Cardiac muscle cell (in vitro differentiated cells and primary cell): Measurements from ENCODE around the gene C6orf120. TPM values are rescaled to one million over a fixed set of nuclear protein-coding genes. Genes with fewer than 3 reads are reported as not detected.

Experiments
- DNase-seq, 2 donors: peaks; one replicate each; pipeline versions ENCODE4 v3.0.0 to v3.0.0-alpha.2; 2010 to 2017; ENCODE audit warnings: low read depth in 1 of 2, low spot score in 1 of 2
- H3K27ac ChIP-seq: fragments of 200-600 bp; sonication (generic); 2 replicates; pipeline ENCODE4 v1.5.1; 2016
- H3K27me3 ChIP-seq: fragments of 200-600 bp; sonication (generic); 2 replicates; pipeline ENCODE4 v1.6.0; 2016; ENCODE audit warnings: control low read depth
- H3K36me3 ChIP-seq: fragments of 200-600 bp; sonication (generic); 2 replicates; pipeline ENCODE4 v1.5.1; 2016; ENCODE audit warnings: control low read depth
- H3K4me1 ChIP-seq: fragments of 200-600 bp; sonication (generic); 2 replicates; pipeline ENCODE4 v1.8.1; 2017; ENCODE audit warnings: low read depth, mild to moderate bottlenecking, mixed run types
- H3K4me3 ChIP-seq: fragments of 200-600 bp; sonication (generic); 2 replicates; pipeline ENCODE4 v1.5.1; 2016; ENCODE audit warnings: mild to moderate bottlenecking
- H3K9me3 ChIP-seq: fragments of 200-600 bp; sonication (generic); 2 replicates; pipeline ENCODE4 v1.5.1; 2017; ENCODE audit warnings: low read depth, mild to moderate bottlenecking, control low read depth
- CTCF ChIP-seq: IDR thresholded peaks from 2 replicates; pipeline ENCODE4 v1.5.1; 2012; ENCODE audit warnings: low read depth, mild to moderate bottlenecking, low read length
- polyA plus RNA-seq: library from polyadenylated mRNA; unstranded; fragments of >200 nt; fragmentation: Nextera tagmentation; extraction: Ambion mirVana; gene quantifications from 2 replicates; pipeline ENCODE4 v1.2.1, GENCODE V29; 2016
- total RNA-seq: library from RNA; depleted of rRNA; stranded (reverse); fragments of >200 nt; gene quantifications from 2 replicates; pipeline ENCODE4 v1.2.3, GENCODE V29; 2016

C6orf120 gene
- total and polyA plus RNA-seq, 2 experiments from 2014 or later, result 27.5 to 58.4 TPM

- Histone ChIP-seq H3K27ac (no peak overlapping the region), H3K9me3 (no peaks in the 10 kb centered on the region), H3K4me3 (no peak overlapping the region), H3K27me3 (no peaks in the 10 kb centered on the region), H3K4me1 (peaks cover 15% of the 10 kb centered on the region), H3K36me3 (peaks cover 24% of the 10 kb centered on the region)
- no peak for DNase-seq
- TF ChIP-seq CTCF, result no peak
Observed at GRCh38 chr6:169720207-169720855, 18.4 kb downstream of the C6orf120 start.

GRCh38 chr6:169722362-169723199, 20.7 kb downstream of the C6orf120 start:
- H3K27me3 ChIP-seq, result no peaks in the 10 kb centered on the region
- peaks cover 3% of the 10 kb centered on the region for H3K36me3 ChIP-seq
- no peaks in the 10 kb centered on the region for H3K9me3 ChIP-seq
- peaks cover 23% of the 10 kb centered on the region for H3K4me1 ChIP-seq
- H3K4me3 ChIP-seq, result peak overlapping the region; percentile 95
- TF ChIP-seq CTCF, result no peak
- DNase-seq, result peak; percentile 56 to 65
- H3K27ac ChIP-seq, result peak overlapping the region; percentile 99

- DNase-seq, result peak; percentile 76 to 87
- Histone ChIP-seq H3K4me1 (peaks cover 23% of the 10 kb centered on the region), H3K9me3 (no peaks in the 10 kb centered on the region), H3K27me3 (no peaks in the 10 kb centered on the region), H3K4me3 (peak overlapping the region; percentile 95), H3K36me3 (no peaks in the 10 kb centered on the region), H3K27ac (peak overlapping the region; percentile 99)
- no peak for TF ChIP-seq CTCF
Observed at GRCh38 chr6:169723200-169723909, 21.4 kb downstream of the C6orf120 start.

- DNase-seq, result peak; percentile 45 to 78
- Histone ChIP-seq H3K4me1 (peaks cover 23% of the 10 kb centered on the region), H3K27ac (peak overlapping the region; percentile 94), H3K27me3 (no peaks in the 10 kb centered on the region), H3K4me3 (peak overlapping the region; percentile 37), H3K9me3 (no peaks in the 10 kb centered on the region), H3K36me3 (no peaks in the 10 kb centered on the region)
- no peak for TF ChIP-seq CTCF
Observed at GRCh38 chr6:169723991-169724493, 22.1 kb downstream of the C6orf120 start.

GRCh38 chr6:169724494-169725124, 22.7 kb downstream of the C6orf120 start, which contains the start of gene PHF10:
TSS of gene PHF10 (minus strand) at chr6:169724500. CDS start at chr6:169723931, 569 bp downstream.
- Histone ChIP-seq H3K27ac (peak within 1 kb of the TSS; percentile 99), H3K4me1 (peaks cover 23% of the 10 kb centered on the region), H3K27me3 (no peaks in the 10 kb centered on the region), H3K36me3 (no peaks in the 10 kb centered on the region), H3K9me3 (no peaks in the 10 kb centered on the region), H3K4me3 (peak within 1 kb of the TSS; percentile 95)
- no peak for TF ChIP-seq CTCF
- DNase-seq, result peak in 1 of 2 donors; percentile 86
